HEK293T (cell line): Measurements from ENCODE around the gene PTPRM.

ENCODE experiments used
- CTCF ChIA-PET: fragments of 350-600 bp; formaldehyde crosslinking; extraction: SDS; loops from one replicate; lab custom pipeline; 2021; ENCODE audit warnings: antibody characterized with exemption, inconsistent platforms; lab: Yijun Ruan, JAX
- POLR2A ChIA-PET: fragments of 350-600 bp; formaldehyde crosslinking; extraction: SDS; loops from one replicate; lab custom pipeline; 2020; ENCODE audit warnings: antibody characterized with exemption, inconsistent platforms; lab: Yijun Ruan, JAX
- DNase-seq: peaks from one replicate; pipeline ENCODE4 v3.0.0; 2012; ENCODE audit warnings: mixed read lengths; ENCODE audit errors: extremely low spot score
- ARNT ChIP-seq: fragments of 450-650 bp; IDR thresholded peaks from 2 replicates; pipeline ENCODE4 v1.6.1; 2017; ENCODE audit warnings: mild to moderate bottlenecking
- BHLHE40 ChIP-seq: fragments of 450-650 bp; IDR thresholded peaks from 2 replicates; pipeline ENCODE4 v1.6.1; 2016; ENCODE audit warnings: mild to moderate bottlenecking, moderate library complexity, borderline replicate concordance
- CTBP1 ChIP-seq: fragments of 450-650 bp; IDR thresholded peaks from 2 replicates; pipeline ENCODE4 v1.6.1; 2016; ENCODE audit warnings: borderline replicate concordance
- ELF4 ChIP-seq: fragments of 450-650 bp; IDR thresholded peaks from 2 replicates; pipeline ENCODE4 v1.6.1; 2017; ENCODE audit warnings: antibody characterized with exemption
- FOXA1 ChIP-seq: fragments of 450-650 bp; IDR thresholded peaks from 2 replicates; pipeline ENCODE4 v1.6.1; 2016; ENCODE audit warnings: mild to moderate bottlenecking
- FOXK2 ChIP-seq: fragments of 450-650 bp; IDR thresholded peaks from 2 replicates; pipeline ENCODE4 v1.6.1; 2016; ENCODE audit warnings: mild to moderate bottlenecking
- FOXM1 ChIP-seq: fragments of 450-650 bp; IDR thresholded peaks from 2 replicates; pipeline ENCODE4 v1.6.1; 2017; ENCODE audit warnings: mild to moderate bottlenecking, borderline replicate concordance
- HDGF ChIP-seq: fragments of 450-650 bp; IDR thresholded peaks from 2 replicates; pipeline ENCODE4 v1.6.1; 2017; ENCODE audit warnings: antibody characterized with exemption, borderline replicate concordance
- L3MBTL2 ChIP-seq: fragments of 450-650 bp; conservative IDR thresholded peaks from 2 replicates; pipeline ENCODE4 v1.6.1; 2016; ENCODE audit warnings: mild to moderate bottlenecking
- LEF1 ChIP-seq: fragments of 450-650 bp; IDR thresholded peaks from 2 replicates; pipeline ENCODE4 v1.6.1; 2017; ENCODE audit warnings: mild to moderate bottlenecking, borderline replicate concordance
- NFRKB ChIP-seq: fragments of 450-650 bp; IDR thresholded peaks from 2 replicates; pipeline ENCODE4 v1.6.1; 2016; ENCODE audit warnings: mild to moderate bottlenecking, moderate library complexity
- PKNOX1 ChIP-seq: fragments of 450-650 bp; IDR thresholded peaks from 2 replicates; pipeline ENCODE4 v1.6.1; 2016
- SP1 ChIP-seq: fragments of 450-650 bp; IDR thresholded peaks from 2 replicates; pipeline ENCODE4 v1.6.1; 2017
- SUZ12 ChIP-seq: fragments of 450-650 bp; IDR thresholded peaks from 2 replicates; pipeline ENCODE4 v1.6.1; 2016; ENCODE audit warnings: mild to moderate bottlenecking
- TARDBP ChIP-seq: fragments of 450-650 bp; IDR thresholded peaks from 2 replicates; pipeline ENCODE4 v1.6.1; 2016
- ZNF384 ChIP-seq: fragments of 450-650 bp; IDR thresholded peaks from 2 replicates; pipeline ENCODE4 v1.6.1; 2016

PTPRM gene

GRCh38 chr18:8401606-8402005 is 834.5 kb downstream of the PTPRM start:
- TF ChIP-seq L3MBTL2 (no peak), FOXK2 (no peak), SUZ12 (no peak), CTBP1 (no peak), ZNF384 (no peak)
- ChIA-PET POLR2A (no interaction called here), CTCF (interaction anchor here (1.9 kb wide), 1 partner anchor 12 kb away, joined by 6 read pairs; no protein-coding TSS in a partner anchor)
- no peak for DNase-seq

- ChIA-PET CTCF (no interaction called here), POLR2A (no interaction called here)
- TF ChIP-seq FOXA1 (no peak), HDGF (no peak), CTBP1 (no peak), ARNT (no peak), NFRKB (no peak), LEF1 (no peak), SP1 (no peak)
- DNase-seq: no peak
These were observed 835.1 kb downstream of the PTPRM start for GRCh38 chr18:8402237-8402636.

- CTCF ChIA-PET: no interaction called here
- TF ChIP-seq SP1 (no peak), SUZ12 (no peak), HDGF (no peak), NFRKB (no peak), TARDBP (no peak), PKNOX1 (no peak), BHLHE40 (no peak), CTBP1 (no peak), ZNF384 (no peak), FOXK2 (no peak), L3MBTL2 (no peak), ELF4 (no peak)
These were observed 836.6 kb downstream of the PTPRM start for GRCh38 chr18:8403713-8404112.

GRCh38 chr18:8406186-8406867 is 839.2 kb downstream of the PTPRM start:
- TF ChIP-seq PKNOX1: no peak
- TF ChIP-seq SP1: no peak
- TF ChIP-seq FOXA1: no peak
- no peak for TF ChIP-seq CTBP1
- TF ChIP-seq TARDBP: no peak
- TF ChIP-seq NFRKB: no peak
- POLR2A ChIA-PET: no interaction called here
- CTCF ChIA-PET: no interaction called here
- DNase-seq: no peak

More at GRCh38 chr18:8403713-8404112, 836.6 kb downstream of the PTPRM start:
- no peak for DNase-seq
- POLR2A ChIA-PET: no interaction called here

- POLR2A ChIA-PET: no interaction called here
- CTCF ChIA-PET: no interaction called here
- no peak for DNase-seq
- TF ChIP-seq ZNF384 (no peak), SUZ12 (no peak), ELF4 (no peak), TARDBP (no peak), FOXK2 (no peak), HDGF (no peak), FOXA1 (no peak), CTBP1 (no peak), SP1 (no peak), ARNT (no peak), NFRKB (no peak), FOXM1 (no peak), LEF1 (no peak), BHLHE40 (no peak), L3MBTL2 (no peak), PKNOX1 (no peak)
These were observed 839.7 kb downstream of the PTPRM start for GRCh38 chr18:8406868-8407250.

- ChIA-PET POLR2A (no interaction called here), CTCF (no interaction called here)
- DNase-seq: no peak
- TF ChIP-seq TARDBP: no peak
- no peak for TF ChIP-seq SUZ12
- no peak for TF ChIP-seq ELF4
- TF ChIP-seq HDGF: no peak
- TF ChIP-seq L3MBTL2: no peak
- TF ChIP-seq NFRKB: no peak
- no peak for TF ChIP-seq FOXM1
- no peak for TF ChIP-seq FOXA1
- TF ChIP-seq ARNT: no peak
- TF ChIP-seq ZNF384: no peak
- TF ChIP-seq FOXK2: no peak
- no peak for TF ChIP-seq CTBP1
These were observed 842.0 kb downstream of the PTPRM start for GRCh38 chr18:8409151-8409550.
